Liver (tissue), 9 donors: ENCODE data around the gene RMRP. TPM values are rescaled to one million over a fixed set of nuclear protein-coding genes. Genes with fewer than 3 reads are reported as not detected.
A peak's percentile ranks its signal among the peaks of the same experiment; 100 is the strongest.
"Not testable (repeated sequence)": the region's sequence is repeated elsewhere in the genome, so short reads cannot be mapped to it uniquely, and the experiment has no call there.

Experiments used
- DNase-seq: peaks from one replicate; pipeline ENCODE4 v3.0.0-alpha.2; 2017; ENCODE audit warnings: low spot score
- H3K27ac ChIP-seq, 2 donors: one replicate each; pipeline ENCODE4 v1.7.0; 2013; ENCODE audit warnings: inconsistent platforms in 2 of 2, low read length in 2 of 2, control low read depth in 1 of 2, low read depth in 1 of 2, mild to moderate bottlenecking in 1 of 2
- H3K27me3 ChIP-seq, 4 donors: one replicate each; pipeline versions ENCODE4 v1.6.1 to v1.7.0; 2013; ENCODE audit warnings: low read length in 3 of 4, inconsistent platforms in 1 of 4, mild to moderate bottlenecking in 1 of 4, moderate library complexity in 1 of 4; ENCODE audit not compliant: control insufficient read depth in 4 of 4, insufficient read depth in 4 of 4
- H3K36me3 ChIP-seq, 4 donors: one replicate each; pipeline versions ENCODE4 v1.6.1 to v1.7.0; 2013; ENCODE audit warnings: low read length in 3 of 4, mild to moderate bottlenecking in 3 of 4, low read depth in 1 of 4, moderate library complexity in 1 of 4; ENCODE audit not compliant: control insufficient read depth in 4 of 4, insufficient read depth in 3 of 4
- H3K4me1 ChIP-seq, 4 donors: one replicate each; pipeline versions ENCODE4 v1.6.1 to v1.7.0; 2013; ENCODE audit warnings: low read length in 3 of 4, mild to moderate bottlenecking in 3 of 4, moderate library complexity in 1 of 4; ENCODE audit not compliant: control insufficient read depth in 4 of 4, insufficient read depth in 4 of 4
- H3K4me3 ChIP-seq, 3 donors: one replicate each; pipeline versions ENCODE4 v1.6.1 to v1.7.0; 2013; ENCODE audit warnings: low read length in 3 of 3, control low read depth in 1 of 3, low read depth in 1 of 3, mild to moderate bottlenecking in 1 of 3
- H3K9ac ChIP-seq, 2 donors: one replicate each; pipeline ENCODE4 v1.7.0; 2013; ENCODE audit warnings: low read length in 2 of 2, mild to moderate bottlenecking in 2 of 2, moderate library complexity in 2 of 2, control low read depth in 1 of 2, low read depth in 1 of 2
- H3K9me3 ChIP-seq, 4 donors: one replicate each; pipeline versions ENCODE4 v1.6.1 to v1.7.0; 2013; ENCODE audit warnings: low read length in 3 of 4; ENCODE audit not compliant: control insufficient read depth in 4 of 4
- ATF3 ChIP-seq: IDR thresholded peaks from 2 replicates; pipeline ENCODE4 v1.6.1; 2016; ENCODE audit warnings: antibody characterized with exemption
- FOXA2 ChIP-seq: IDR thresholded peaks from 2 replicates; pipeline ENCODE4 v1.6.1; 2016; ENCODE audit warnings: antibody characterized with exemption
- GABPA ChIP-seq, 2 donors: IDR thresholded peaks in 1 of 2; conservative IDR thresholded peaks in 1 of 2; 2 replicates each; pipeline ENCODE4 v1.6.1; 2016; ENCODE audit warnings: antibody characterized with exemption in 2 of 2, mild to moderate bottlenecking in 1 of 2, moderate library complexity in 1 of 2
- HNF4A ChIP-seq, 2 donors: conservative IDR thresholded peaks; 2 replicates each; pipeline ENCODE4 v1.6.1; 2016; ENCODE audit warnings: antibody characterized with exemption in 2 of 2, mild to moderate bottlenecking in 2 of 2
- RXRA ChIP-seq, 2 donors: IDR thresholded peaks; 2 replicates each; pipeline ENCODE4 v1.6.1; 2017 to 2018; ENCODE audit warnings: antibody characterized with exemption in 2 of 2, mild to moderate bottlenecking in 1 of 2
- SP1 ChIP-seq: IDR thresholded peaks from 2 replicates; pipeline ENCODE4 v1.6.1; 2018; ENCODE audit warnings: antibody characterized with exemption, mild to moderate bottlenecking
- TAF1 ChIP-seq: conservative IDR thresholded peaks from 2 replicates; pipeline ENCODE4 v1.6.1; 2016; ENCODE audit warnings: antibody characterized with exemption, mild to moderate bottlenecking
- YY1 ChIP-seq: IDR thresholded peaks from 2 replicates; pipeline ENCODE4 v1.6.1; 2016; ENCODE audit warnings: antibody characterized with exemption, mild to moderate bottlenecking
- ZBTB33 ChIP-seq: IDR thresholded peaks from 2 replicates; pipeline ENCODE4 v1.6.1; 2016; ENCODE audit warnings: antibody characterized with exemption
- WGBS: extraction: QIAGEN DNeasy Blood & Tissue Kit; methylation state at CpG from one replicate; pipeline ENCODE4 v1.1.7; 2013; 5-methylcytosine and 5-hydroxymethylcytosine counted together
- polyA plus RNA-seq, 2 donors: library from polyadenylated mRNA; stranded (reverse) in 1 of 2; unstranded in 1 of 2; fragments of 200-250 nt in 1 of 2; fragments of >200 nt in 1 of 2; fragmentation: Nextera tagmentation in 1 of 2; extraction: Ambion mirVana in 1 of 2; gene quantifications; one replicate each; pipeline versions ENCODE4 v1.2.1 to v1.2.3, GENCODE V29; 2013 to 2015
- total RNA-seq, 2 donors: library from RNA; depleted of rRNA; stranded (reverse); fragments of >200 nt; gene quantifications; one replicate each; pipeline ENCODE4 v1.2.3, GENCODE V29; 2014
- donor health status: healthy.
- donor health status: healthy.
- donor health status: healthy.
- donor health status: healthy.
- donor health status: healthy.

The RMRP gene
- total and polyA plus RNA-seq, 4 donors = 5.3 to 67,037 (median 2,677) TPM

GRCh38 chr9:35646153-35646532, 11.7 kb downstream of the RMRP start:
- DNase-seq = peak; percentile 53
- H3K4me1 ChIP-seq = peaks cover 0 to 8% (median 2%) of the 10 kb centered on the region in 4 donors

GRCh38 chr9:35645736-35646135, 12.1 kb downstream of the RMRP start:
- DNase-seq, H3K4me3 ChIP-seq, H3K36me3 ChIP-seq, H3K4me1 ChIP-seq, H3K27me3 ChIP-seq, H3K9me3 ChIP-seq: not testable (repeated sequence)
- H3K27ac ChIP-seq = peak overlapping the region in 1 of 2 donors; percentile 82
- H3K9ac ChIP-seq = peak overlapping the region in 1 of 2 donors; percentile 83
- WGBS = 54% methylated on average over 10 of the region's 10 CpGs

More at GRCh38 chr9:35646153-35646532, 11.7 kb downstream of the RMRP start:
- H3K9ac ChIP-seq = peak overlapping the region; percentile 83 to 91
- TF ChIP-seq FOXA2 (no peak), TAF1 (peak; percentile 17)
- no peaks in the 10 kb centered on the region for H3K27me3 ChIP-seq
- peak overlapping the region; percentile 70 to 82 for H3K27ac ChIP-seq
- no peaks in the 10 kb centered on the region for H3K9me3 ChIP-seq
- WGBS = 12% methylated on average over 11 of the region's 11 CpGs
- no peaks in the 10 kb centered on the region for H3K36me3 ChIP-seq
- H3K4me3 ChIP-seq = peak overlapping the region; percentile 36 to 74 (median 52)

GRCh38 chr9:35643046-35643445, 14.8 kb downstream of the RMRP start:
- no peak overlapping the region for H3K9ac ChIP-seq
- no peaks in the 10 kb centered on the region for H3K27me3 ChIP-seq
- no peak for DNase-seq
- TF ChIP-seq RXRA (IDR thresholded peaks at IDR 0.05) = no peak
- no peak for TF ChIP-seq ZBTB33
- no peak for TF ChIP-seq YY1
- TF ChIP-seq ATF3 = no peak
- no peak for TF ChIP-seq TAF1
- TF ChIP-seq SP1 = no peak
- no peak for TF ChIP-seq HNF4A (conservative IDR thresholded peaks at IDR 0.05)
- no peak for TF ChIP-seq GABPA (IDR thresholded peaks at IDR 0.05 in 1 of 2, conservative IDR thresholded peaks at IDR 0.05 in 1 of 2)
- H3K4me1 ChIP-seq = peaks cover 0 to 8% (median 2%) of the 10 kb centered on the region in 4 donors
- H3K36me3 ChIP-seq = no peaks in the 10 kb centered on the region
- no peak overlapping the region for H3K27ac ChIP-seq
- WGBS = 95% methylated on average over 12 of the region's 12 CpGs
- H3K4me3 ChIP-seq = no peak overlapping the region
- H3K9me3 ChIP-seq = no peaks in the 10 kb centered on the region

- H3K4me1 ChIP-seq, DNase-seq, H3K9ac ChIP-seq, H3K27me3 ChIP-seq, H3K36me3 ChIP-seq, H3K27ac ChIP-seq, H3K9me3 ChIP-seq, H3K4me3 ChIP-seq: not testable (repeated sequence)
- WGBS = 83% methylated on average over 3 of the region's 3 CpGs
Observed at GRCh38 chr9:35641478-35641877, 16.3 kb downstream of the RMRP start.

GRCh38 chr9:35640431-35640830, 17.4 kb downstream of the RMRP start:
- 97% methylated on average over 15 of the region's 15 CpGs for WGBS
- not testable (repeated sequence) for H3K4me3 ChIP-seq, H3K9ac ChIP-seq, DNase-seq, H3K27ac ChIP-seq, H3K4me1 ChIP-seq, H3K27me3 ChIP-seq, H3K36me3 ChIP-seq, H3K9me3 ChIP-seq
